Bronchial epithelial cell (primary cell): ENCODE results near the gene MS4A4E. TPM values are rescaled to one million over a fixed set of nuclear protein-coding genes. Genes with fewer than 3 reads are reported as not detected.
"Not testable (repeated sequence)": the region's sequence is repeated elsewhere in the genome, so short reads cannot be mapped to it uniquely, and the experiment has no call there.

Source experiments
- DNase-seq: peaks from one replicate; pipeline ENCODE4 v3.0.0-alpha.2; 2010; ENCODE audit warnings: low read depth
- FAIRE-seq: peaks from 2 replicates; lab custom pipeline; 2011; peaks lifted over from hg19 to GRCh38; lab: Jason Lieb, UNC
- H3K27me3 ChIP-seq: 2 replicates; pipeline ENCODE4 v1.5.1; 2011; ENCODE audit warnings: low read length; ENCODE audit not compliant: control insufficient read depth, insufficient read depth
- H3K36me3 ChIP-seq: 2 replicates; pipeline ENCODE4 v1.5.1; 2011; ENCODE audit warnings: low read length; ENCODE audit not compliant: control insufficient read depth, insufficient read depth
- H3K4me3 ChIP-seq: 2 replicates; pipeline ENCODE4 v1.5.1; 2011; ENCODE audit warnings: mild to moderate bottlenecking, low read depth, low read length, control low read depth
- CTCF ChIP-seq: IDR thresholded peaks from 2 replicates; pipeline ENCODE4 v1.5.1; 2011; ENCODE audit warnings: mild to moderate bottlenecking, moderate library complexity, low read length, control low read depth, inconsistent platforms; ENCODE audit not compliant: insufficient read depth, severe bottlenecking
- total RNA-seq: library from RNA; depleted of rRNA; stranded (reverse); fragments of >200 nt; gene quantifications from 2 replicates; pipeline ENCODE4 v1.2.1, GENCODE V29; 2014

MS4A4E gene
- total RNA-seq, 1 donor from 2014 or later = not detected

GRCh38 chr11:60211206-60211605 is 31.7 kb downstream of the MS4A4E start:
- H3K36me3 ChIP-seq = no peaks in the 10 kb centered on the region
- no peak for DNase-seq
- no peak overlapping the region for H3K4me3 ChIP-seq
- no peak for TF ChIP-seq CTCF
- no peaks in the 10 kb centered on the region for H3K27me3 ChIP-seq
- FAIRE-seq = no peak

- no peak for TF ChIP-seq CTCF
- FAIRE-seq (no peak), DNase-seq (no peak)
- Histone ChIP-seq H3K27me3 (no peaks in the 10 kb centered on the region), H3K4me3 (no peak overlapping the region), H3K36me3 (no peaks in the 10 kb centered on the region)
These were observed 33.0 kb downstream of the MS4A4E start for GRCh38 chr11:60209977-60210376.

GRCh38 chr11:60208951-60209350 is 34.0 kb downstream of the MS4A4E start:
- Histone ChIP-seq H3K4me3 (no peak overlapping the region), H3K36me3 (no peaks in the 10 kb centered on the region), H3K27me3 (no peaks in the 10 kb centered on the region)
- TF ChIP-seq CTCF = no peak
- DNase-seq (no peak), FAIRE-seq (no peak)

GRCh38 chr11:60208146-60208895 is 34.6 kb downstream of the MS4A4E start:
- Histone ChIP-seq H3K36me3 (no peaks in the 10 kb centered on the region), H3K27me3 (no peaks in the 10 kb centered on the region), H3K4me3 (no peak overlapping the region)
- DNase-seq = peak; percentile 50
- peak; percentile 81 for FAIRE-seq
- TF ChIP-seq CTCF = no peak

GRCh38 chr11:60206616-60207015 is 36.3 kb downstream of the MS4A4E start:
- peak; percentile 99 for FAIRE-seq
- Histone ChIP-seq H3K27me3 (no peaks in the 10 kb centered on the region), H3K4me3 (no peak overlapping the region), H3K36me3 (no peaks in the 10 kb centered on the region)
- DNase-seq = peak; percentile 47
- TF ChIP-seq CTCF = no peak

GRCh38 chr11:60204922-60205321 is 38.0 kb downstream of the MS4A4E start:
- no peak for TF ChIP-seq CTCF
- Histone ChIP-seq H3K36me3 (no peaks in the 10 kb centered on the region), H3K27me3 (no peaks in the 10 kb centered on the region), H3K4me3 (no peak overlapping the region)
- DNase-seq (no peak), FAIRE-seq (no peak)

- FAIRE-seq, H3K4me3 ChIP-seq: not testable (repeated sequence)
These were observed 41.6 kb downstream of the MS4A4E start for GRCh38 chr11:60201334-60201733.

More at GRCh38 chr11:60201334-60201733, 41.6 kb downstream of the MS4A4E start:
- H3K27me3 ChIP-seq, H3K36me3 ChIP-seq, DNase-seq: not testable (repeated sequence)
